SK-N-MC (cell line): ENCODE results near the gene XPO6.
A peak's percentile ranks its signal among the peaks of the same experiment; 100 is the strongest.

Source experiments
- DNase-seq: peaks from one replicate; pipeline ENCODE4 v3.0.0-alpha.2; 2011; ENCODE audit warnings: low read depth, low spot score
- H3K27ac ChIP-seq: fragments of 200-600 bp; sonication (generic); 2 replicates; pipeline ENCODE4 v1.5.1; 2016; ENCODE audit warnings: mixed run types
- H3K36me3 ChIP-seq: fragments of 200-600 bp; sonication (generic); 2 replicates; pipeline ENCODE4 v1.6.1; 2017; ENCODE audit warnings: antibody characterized with exemption, low read length, mixed read lengths; ENCODE audit not compliant: insufficient read depth
- H3K4me3 ChIP-seq: fragments of 200-600 bp; sonication (generic); 2 replicates; pipeline ENCODE4 v1.5.1; 2016
- H3K9ac ChIP-seq: fragments of 200-600 bp; sonication (generic); 2 replicates; pipeline ENCODE4 v1.8.0; 2017; ENCODE audit warnings: mixed run types, mixed read lengths; ENCODE audit not compliant: insufficient read length
- H3K9me3 ChIP-seq: fragments of 200-600 bp; sonication (generic); 2 replicates; pipeline ENCODE4 v1.6.1; 2017; ENCODE audit warnings: low read depth, mild to moderate bottlenecking, antibody characterized with exemption, low read length, moderate library complexity, mixed read lengths
- EZH2 ChIP-seq: fragments of 200-600 bp; sonication (generic); IDR thresholded peaks from one replicate; pipeline ENCODE4 v1.6.1; 2017; ENCODE audit warnings: antibody characterized with exemption
- FOXP2 ChIP-seq: optimal IDR thresholded peaks from 2 replicates; pipeline ENCODE3; 2011; ENCODE audit warnings: mild to moderate bottlenecking, moderate library complexity; ENCODE audit not compliant: insufficient read depth; ENCODE audit errors: extremely low read length, control extremely low read depth
- POLR2AphosphoS5 ChIP-seq: IDR thresholded peaks from 2 replicates; pipeline ENCODE4 v1.6.1; 2012; ENCODE audit warnings: mild to moderate bottlenecking, low read depth, low read length, borderline replicate concordance

Gene XPO6

DNA sequence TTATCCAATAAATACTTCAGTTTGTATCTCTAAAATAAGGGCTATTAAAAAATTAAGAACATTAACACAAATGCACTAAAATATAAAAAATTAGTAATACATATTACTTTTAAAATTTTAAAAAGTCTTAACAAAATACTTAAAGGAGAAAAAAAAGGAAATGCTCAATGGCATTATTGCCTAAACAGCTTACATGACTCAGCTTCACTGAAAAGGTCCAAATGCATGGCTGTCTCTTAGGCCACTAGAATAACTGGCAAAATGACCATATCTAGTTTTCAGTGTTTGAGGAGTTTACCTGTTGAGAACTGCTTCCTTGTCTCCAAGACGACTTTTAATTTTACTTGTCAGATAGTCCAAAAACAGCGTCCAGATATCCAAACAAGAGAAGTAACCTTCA, 66.0 kb downstream of the XPO6 start:
- H3K9ac ChIP-seq, result no peak overlapping the region
- DNase-seq, result no peak
- H3K27ac ChIP-seq, result 0 out of 2 replicates have a peak overlapping the region, but pooled peaks have one; percentile 55
- TF ChIP-seq FOXP2 (no peak), POLR2AphosphoS5 (no peak), EZH2 (no peak)
- no peaks in the 10 kb centered on the region for H3K9me3 ChIP-seq
- no peak overlapping the region for H3K4me3 ChIP-seq
- peaks cover 69% of the 10 kb centered on the region for H3K36me3 ChIP-seq

DNA sequence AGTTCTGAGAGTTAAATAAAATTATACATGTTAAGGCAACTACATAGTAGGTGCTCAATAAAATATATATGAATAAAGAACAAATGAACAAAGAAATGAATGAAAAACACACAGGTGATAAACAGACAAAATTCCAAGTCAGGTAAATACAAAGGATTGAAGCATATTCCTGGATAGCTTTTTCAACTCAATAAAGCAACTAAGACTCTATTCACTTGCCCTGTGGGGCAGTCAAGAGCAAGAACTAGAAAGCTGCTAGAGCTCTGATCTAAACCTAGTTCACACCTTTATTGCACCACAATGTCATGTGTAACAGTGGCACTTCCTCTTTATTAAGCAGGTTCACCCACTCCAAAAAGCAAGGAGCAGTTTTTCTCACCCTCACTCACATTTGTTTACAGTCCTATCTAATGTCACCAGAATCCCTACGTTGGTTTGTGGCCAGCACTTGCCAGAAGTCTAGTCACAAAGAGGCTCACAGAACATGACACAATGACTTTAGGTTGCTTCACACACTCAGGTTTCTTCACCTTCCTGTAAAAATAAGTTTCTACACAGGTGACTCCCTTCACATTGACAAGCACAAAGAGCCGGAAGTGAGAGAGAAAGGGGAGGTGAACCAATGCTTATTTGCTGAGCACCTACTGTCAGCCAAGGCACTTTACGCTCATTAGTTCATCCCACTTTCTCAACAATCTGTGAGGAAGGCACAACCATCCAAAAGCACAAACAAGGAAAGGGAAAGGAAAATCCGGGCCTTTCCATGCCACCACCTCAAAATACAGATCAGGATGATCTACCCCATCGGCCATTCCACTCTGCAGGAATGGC, 70.8 kb downstream of the XPO6 start:
- no peak for DNase-seq
- 0 out of 2 replicates have a peak overlapping the region, but pooled peaks have one; percentile 52 for H3K27ac ChIP-seq

DNA sequence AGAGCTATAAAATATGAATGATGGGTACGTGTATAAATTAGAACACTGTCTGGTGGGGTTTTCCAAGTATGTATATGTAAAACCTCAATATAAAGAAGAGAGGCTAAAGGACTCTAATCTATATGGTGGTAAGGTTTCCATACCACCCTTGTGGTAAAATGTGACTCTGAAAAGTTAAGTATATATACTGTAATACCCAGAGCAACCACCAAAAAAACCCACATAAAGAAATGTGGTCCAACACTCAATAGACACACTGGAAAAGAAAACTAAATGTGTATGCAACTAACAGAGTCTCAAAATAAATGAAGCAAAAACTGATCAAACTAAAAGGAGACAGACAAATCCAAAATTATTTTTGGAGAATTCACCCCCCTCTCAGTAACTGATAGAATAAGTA, 72.2 kb downstream of the XPO6 start:
- Histone ChIP-seq H3K27ac (no peak overlapping the region), H3K36me3 (peaks cover 59% of the 10 kb centered on the region), H3K9me3 (no peaks in the 10 kb centered on the region), H3K9ac (no peak overlapping the region), H3K4me3 (no peak overlapping the region)
- DNase-seq, result no peak
- TF ChIP-seq POLR2AphosphoS5 (no peak), FOXP2 (no peak), EZH2 (no peak)

More for the DNA sequence above, 70.8 kb downstream of the XPO6 start:
- Histone ChIP-seq H3K9ac (no peak overlapping the region), H3K36me3 (peaks cover 57% of the 10 kb centered on the region), H3K9me3 (no peaks in the 10 kb centered on the region), H3K4me3 (no peak overlapping the region)
- TF ChIP-seq EZH2 (no peak), FOXP2 (no peak), POLR2AphosphoS5 (no peak)

DNA sequence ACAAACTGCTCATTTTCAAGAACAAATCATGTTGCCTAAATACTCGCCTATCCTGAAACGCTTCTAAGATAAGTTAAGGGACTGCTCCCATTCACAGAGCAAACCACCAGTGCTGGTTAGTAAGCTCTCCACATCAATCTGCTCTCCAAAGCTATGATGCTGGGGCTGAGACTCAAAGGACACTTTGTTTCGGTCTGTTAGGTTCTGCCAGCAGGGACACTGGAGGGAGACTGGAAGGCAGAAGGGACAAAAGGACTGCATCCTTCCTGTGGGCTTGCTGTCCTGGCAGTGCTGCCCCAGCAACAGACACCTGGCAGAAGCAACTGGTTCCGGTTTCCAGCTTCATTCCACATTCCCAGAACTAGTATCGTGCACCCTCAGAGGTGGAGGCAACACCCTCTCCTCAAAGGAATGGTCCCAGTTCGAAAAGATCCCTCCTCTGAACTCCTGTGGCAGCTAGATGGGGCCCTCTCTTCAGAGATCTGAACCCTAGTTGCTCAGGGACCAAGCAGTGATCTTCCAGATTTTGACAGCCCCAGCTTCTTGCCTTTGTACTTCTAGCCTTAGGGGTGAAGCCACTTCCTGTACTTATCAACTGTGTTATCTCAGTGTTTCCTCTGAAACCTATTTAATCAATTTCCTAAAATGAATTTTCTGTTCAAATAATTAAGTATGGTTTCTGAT, 74.9 kb downstream of the XPO6 start:
- no peak for TF ChIP-seq EZH2
- TF ChIP-seq FOXP2, result no peak
- no peak for TF ChIP-seq POLR2AphosphoS5
- no peak for DNase-seq
- Histone ChIP-seq H3K9me3 (no peaks in the 10 kb centered on the region), H3K4me3 (no peak overlapping the region), H3K9ac (no peak overlapping the region), H3K27ac (no peak overlapping the region), H3K36me3 (peaks cover 66% of the 10 kb centered on the region)

DNA sequence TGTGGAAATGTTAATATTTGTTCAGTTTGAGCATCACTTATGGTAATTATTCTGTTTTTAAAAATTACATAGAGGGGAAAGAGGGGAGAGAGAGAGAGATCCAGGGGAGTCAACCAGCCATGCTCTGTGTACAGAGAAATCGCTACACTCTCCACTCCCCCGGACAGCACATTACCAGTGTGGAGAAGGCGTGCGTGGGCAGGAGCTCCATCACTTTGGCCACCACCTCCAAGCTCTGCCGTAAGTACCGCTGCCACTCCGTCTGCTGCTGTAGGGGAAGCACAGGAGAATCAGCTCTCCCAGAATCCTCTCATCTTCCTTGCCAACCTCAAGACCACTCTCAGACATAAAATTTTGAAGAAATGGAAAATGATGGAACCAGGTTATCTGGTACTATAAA, 78.1 kb downstream of the XPO6 start:
- H3K4me3 ChIP-seq, result no peak overlapping the region
- no peak overlapping the region for H3K27ac ChIP-seq
- H3K36me3 ChIP-seq, result peaks cover 81% of the 10 kb centered on the region
- H3K9me3 ChIP-seq, result no peaks in the 10 kb centered on the region
- no peak overlapping the region for H3K9ac ChIP-seq
- no peak for DNase-seq
- TF ChIP-seq EZH2, result no peak
- no peak for TF ChIP-seq POLR2AphosphoS5
- no peak for TF ChIP-seq FOXP2

GRCh38 chr16:28131743-28132393, 79.9 kb downstream of the XPO6 start:
- no peak overlapping the region for H3K27ac ChIP-seq

GRCh38 chr16:28131181-28131580, 80.6 kb downstream of the XPO6 start:
- Histone ChIP-seq H3K4me3 (no peak overlapping the region), H3K36me3 (peaks cover 95% of the 10 kb centered on the region), H3K9ac (no peak overlapping the region), H3K9me3 (no peaks in the 10 kb centered on the region), H3K27ac (no peak overlapping the region)
- no peak for DNase-seq
- TF ChIP-seq FOXP2 (no peak), EZH2 (no peak), POLR2AphosphoS5 (no peak)

More at GRCh38 chr16:28131743-28132393, 79.9 kb downstream of the XPO6 start:
- H3K36me3 ChIP-seq, result peaks cover 93% of the 10 kb centered on the region
- H3K4me3 ChIP-seq, result no peak overlapping the region
- no peak for DNase-seq
- no peaks in the 10 kb centered on the region for H3K9me3 ChIP-seq
- no peak for TF ChIP-seq EZH2
- TF ChIP-seq FOXP2, result no peak
- no peak for TF ChIP-seq POLR2AphosphoS5
- no peak overlapping the region for H3K9ac ChIP-seq
